Trophoblast cell (in vitro differentiated cells and primary cell): ENCODE data around the gene TBC1D22A.

Experiments used
- DNase-seq, 2 donors: peaks; one replicate each; pipeline ENCODE4 v3.0.0-alpha.2; 2016
- H2AFZ ChIP-seq: 2 replicates; pipeline ENCODE4 v1.6.1; 2013; ENCODE audit warnings: low read length, moderate library complexity, mild to moderate bottlenecking; ENCODE audit not compliant: insufficient read depth, poor library complexity
- H2AK5ac ChIP-seq: 2 replicates; pipeline ENCODE4 v1.6.1; 2013; ENCODE audit warnings: mild to moderate bottlenecking, low read length
- H2BK120ac ChIP-seq: 2 replicates; pipeline ENCODE4 v1.6.1; 2013; ENCODE audit warnings: low read length, mild to moderate bottlenecking, moderate library complexity; ENCODE audit not compliant: insufficient read depth, poor library complexity
- H2BK12ac ChIP-seq: 2 replicates; pipeline ENCODE4 v1.6.1; 2013; ENCODE audit warnings: mild to moderate bottlenecking, low read length, moderate library complexity
- H2BK5ac ChIP-seq: 2 replicates; pipeline ENCODE4 v1.6.1; 2013; ENCODE audit warnings: low read length, low read depth, moderate library complexity, mild to moderate bottlenecking; ENCODE audit not compliant: poor library complexity
- H3K14ac ChIP-seq: 2 replicates; pipeline ENCODE4 v1.6.1; 2013; ENCODE audit warnings: mild to moderate bottlenecking, low read length
- H3K18ac ChIP-seq: 2 replicates; pipeline ENCODE4 v1.6.1; 2013; ENCODE audit warnings: mild to moderate bottlenecking, low read length
- H3K23ac ChIP-seq: 2 replicates; pipeline ENCODE4 v1.6.1; 2013; ENCODE audit warnings: low read length
- H3K27ac ChIP-seq: 2 replicates; pipeline ENCODE4 v1.5.1; 2013; ENCODE audit warnings: low read depth, mild to moderate bottlenecking, inconsistent platforms, low read length, moderate library complexity
- H3K27me3 ChIP-seq: 2 replicates; pipeline ENCODE4 v1.6.1; 2013; ENCODE audit warnings: inconsistent platforms, mild to moderate bottlenecking, low read length, moderate library complexity; ENCODE audit not compliant: insufficient read depth
- H3K36me3 ChIP-seq, 2 experiments: 1 replicate in 1 of 2; 2 replicates in 1 of 2; pipeline ENCODE4 v1.6.1; 2013; ENCODE audit warnings: low read length in 2 of 2, mild to moderate bottlenecking in 2 of 2, moderate library complexity in 1 of 2; ENCODE audit not compliant: insufficient read depth in 2 of 2, control insufficient read depth in 1 of 2
- H3K4ac ChIP-seq: 2 replicates; pipeline ENCODE4 v1.6.1; 2013; ENCODE audit warnings: low read depth, mild to moderate bottlenecking, low read length, moderate library complexity
- H3K4me1 ChIP-seq, 2 experiments: 1 replicate in 1 of 2; 2 replicates in 1 of 2; pipeline ENCODE4 v1.6.1; 2013; ENCODE audit warnings: low read length in 2 of 2, mild to moderate bottlenecking in 2 of 2, moderate library complexity in 1 of 2; ENCODE audit not compliant: insufficient read depth in 2 of 2, control insufficient read depth in 1 of 2
- H3K4me2 ChIP-seq: 2 replicates; pipeline ENCODE4 v1.6.1; 2013; ENCODE audit warnings: inconsistent platforms, mild to moderate bottlenecking, low read length, moderate library complexity
- H3K4me3 ChIP-seq: 2 replicates; pipeline ENCODE4 v1.5.1; 2013; ENCODE audit warnings: mild to moderate bottlenecking, low read depth, low read length, inconsistent platforms
- H3K79me1 ChIP-seq: one replicate; pipeline ENCODE4 v1.6.1; 2013; ENCODE audit warnings: low read length
- H3K79me2 ChIP-seq: 2 replicates; pipeline ENCODE4 v1.6.1; 2013; ENCODE audit warnings: low read length, mild to moderate bottlenecking; ENCODE audit not compliant: control insufficient read depth, insufficient read depth, poor library complexity
- H3K9ac ChIP-seq: 2 replicates; pipeline ENCODE4 v1.6.1; 2013; ENCODE audit warnings: mild to moderate bottlenecking, low read length
- H3K9me3 ChIP-seq: 2 replicates; pipeline ENCODE4 v1.6.1; 2013; ENCODE audit warnings: low read depth, mild to moderate bottlenecking, control low read depth, inconsistent platforms, low read length; ENCODE audit not compliant: insufficient read depth
- H4K12ac ChIP-seq: 2 replicates; pipeline ENCODE4 v1.6.1; 2013; ENCODE audit warnings: low read depth, mild to moderate bottlenecking, low read length, moderate library complexity
- H4K8ac ChIP-seq: 2 replicates; pipeline ENCODE4 v1.6.1; 2013; ENCODE audit warnings: low read depth, mild to moderate bottlenecking, low read length, moderate library complexity
- H4K91ac ChIP-seq: one replicate; pipeline ENCODE4 v1.6.1; 2013; ENCODE audit warnings: low read depth, mild to moderate bottlenecking, low read length, moderate library complexity
- WGBS: extraction: QIAGEN DNeasy Blood & Tissue Kit; methylation state at CpG from one replicate; pipeline ENCODE4 v1.1.7; 2013; ENCODE audit warnings: missing lambda C conversion rate; ENCODE audit not compliant: insufficient read length, insufficient coverage; ENCODE audit errors: extremely low coverage; 5-methylcytosine and 5-hydroxymethylcytosine counted together

The TBC1D22A gene

GRCh38 chr22:47121791-47122190, 359.3 kb downstream of the TBC1D22A start:
- Histone ChIP-seq H3K27me3 (no peaks in the 10 kb centered on the region), H3K9ac (no peak overlapping the region), H3K27ac (no peak overlapping the region), H4K8ac (no peak overlapping the region), H3K4me2 (no peak overlapping the region), H3K14ac (no peak overlapping the region), H2BK5ac (no peak overlapping the region), H3K36me3 (no peaks in the 10 kb centered on the region), H3K79me1 (no peaks in the 10 kb centered on the region), H4K91ac (no peak overlapping the region), H2BK120ac (no peak overlapping the region), H2BK12ac (no peak overlapping the region), H3K9me3 (no peaks in the 10 kb centered on the region), H3K79me2 (no peaks in the 10 kb centered on the region), H2AFZ (no peak overlapping the region), H3K23ac (no peak overlapping the region), H4K12ac (no peak overlapping the region), H3K4ac (no peak overlapping the region), H3K18ac (no peak overlapping the region), H3K4me1 (peaks cover 0 to 2% of the 10 kb centered on the region in 2 experiments), H2AK5ac (no peak overlapping the region), H3K4me3 (no peak overlapping the region)
- WGBS = no CpG with 5 or more reads among the region's 11 CpGs
- DNase-seq = no peak

- H3K23ac ChIP-seq = no peak overlapping the region
Observed at GRCh38 chr22:47122441-47123000, 360.1 kb downstream of the TBC1D22A start.

DNA sequence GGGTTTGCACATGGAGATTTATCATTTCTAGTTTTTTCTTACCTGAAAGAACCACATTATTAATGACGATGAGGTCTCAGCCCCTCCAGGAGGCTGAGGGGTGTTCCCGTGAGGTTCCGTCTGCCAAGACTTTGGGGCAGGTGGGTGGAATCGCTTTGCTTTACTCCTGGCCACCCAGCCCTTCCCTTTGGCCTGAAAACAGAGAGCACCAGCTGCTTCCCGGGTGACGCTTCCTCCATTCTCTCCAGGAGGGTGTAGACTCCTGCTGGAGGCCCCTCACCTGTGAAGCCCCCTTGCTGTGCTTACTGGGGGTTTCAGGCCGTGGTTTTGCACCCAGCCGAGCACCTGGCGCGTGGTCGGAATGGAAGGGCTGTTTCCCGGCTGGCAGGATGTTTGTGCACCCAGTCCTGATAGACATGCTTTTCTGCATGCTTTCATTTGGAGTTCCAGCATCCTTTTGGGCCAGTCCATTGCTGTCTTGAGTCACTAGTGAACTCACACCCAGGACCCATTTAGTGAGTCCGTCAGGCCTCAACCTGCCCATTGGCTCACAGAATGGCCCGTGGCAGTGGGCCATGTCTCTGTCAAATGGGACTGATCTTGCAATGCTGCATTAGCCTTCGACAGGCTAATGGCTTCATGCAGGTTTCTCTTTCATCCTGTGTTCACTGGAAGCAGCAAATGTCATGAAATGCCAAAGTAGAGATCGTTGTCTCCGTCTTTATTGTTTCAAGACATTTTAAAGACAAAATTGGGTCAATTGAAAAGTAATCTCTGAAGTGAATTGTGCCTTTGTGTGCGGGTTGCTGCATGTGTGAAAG, 360.8 kb downstream of the TBC1D22A start:
- WGBS = no CpG with 5 or more reads among the region's 18 CpGs

More at GRCh38 chr22:47122441-47123000, 360.1 kb downstream of the TBC1D22A start:
- Histone ChIP-seq H2BK12ac (no peak overlapping the region), H3K14ac (no peak overlapping the region), H3K79me1 (no peaks in the 10 kb centered on the region), H3K9ac (no peak overlapping the region), H2BK120ac (no peak overlapping the region), H4K91ac (no peak overlapping the region), H3K79me2 (no peaks in the 10 kb centered on the region), H3K4me1 (peaks cover 0 to 2% of the 10 kb centered on the region in 2 experiments), H4K12ac (no peak overlapping the region), H3K27ac (no peak overlapping the region), H3K9me3 (no peaks in the 10 kb centered on the region), H4K8ac (no peak overlapping the region), H3K4me2 (no peak overlapping the region), H3K4me3 (no peak overlapping the region), H3K4ac (no peak overlapping the region), H3K27me3 (no peaks in the 10 kb centered on the region), H3K18ac (no peak overlapping the region), H3K36me3 (no peaks in the 10 kb centered on the region), H2AFZ (no peak overlapping the region), H2BK5ac (no peak overlapping the region), H2AK5ac (no peak overlapping the region)
- DNase-seq = no peak
- no CpG with 5 or more reads among the region's 9 CpGs for WGBS

GRCh38 chr22:47123827-47124442, 361.5 kb downstream of the TBC1D22A start:
- no peak overlapping the region for H3K18ac ChIP-seq
- no peak overlapping the region for H2BK5ac ChIP-seq
- H3K27me3 ChIP-seq = no peaks in the 10 kb centered on the region
- H3K36me3 ChIP-seq = no peaks in the 10 kb centered on the region
- no peak overlapping the region for H2BK120ac ChIP-seq
- no peak overlapping the region for H3K4me2 ChIP-seq
- no peak overlapping the region for H2AFZ ChIP-seq
- no peaks in the 10 kb centered on the region for H3K79me2 ChIP-seq
- H3K4ac ChIP-seq = no peak overlapping the region
- WGBS = no CpG with 5 or more reads among the region's 16 CpGs
- no peak overlapping the region for H2BK12ac ChIP-seq
- no peak overlapping the region for H4K91ac ChIP-seq
- H3K9ac ChIP-seq = no peak overlapping the region
- no peak for DNase-seq
- no peaks in the 10 kb centered on the region for H3K79me1 ChIP-seq
- H3K4me3 ChIP-seq = no peak overlapping the region
- no peak overlapping the region for H3K14ac ChIP-seq
- H3K27ac ChIP-seq = no peak overlapping the region
- H2AK5ac ChIP-seq = no peak overlapping the region
- no peak overlapping the region for H3K23ac ChIP-seq
- H3K4me1 ChIP-seq = peaks cover 0 to 2% of the 10 kb centered on the region in 2 experiments
- no peak overlapping the region for H4K12ac ChIP-seq
- peaks cover 3% of the 10 kb centered on the region for H3K9me3 ChIP-seq
- H4K8ac ChIP-seq = no peak overlapping the region

More for the DNA sequence above, 360.8 kb downstream of the TBC1D22A start:
- no peaks in the 10 kb centered on the region for H3K27me3 ChIP-seq
- no peaks in the 10 kb centered on the region for H3K36me3 ChIP-seq
- no peak overlapping the region for H4K8ac ChIP-seq
- H3K4me1 ChIP-seq = peaks cover 0 to 2% of the 10 kb centered on the region in 2 experiments
- no peaks in the 10 kb centered on the region for H3K79me2 ChIP-seq
- no peak overlapping the region for H3K4ac ChIP-seq
- H2BK12ac ChIP-seq = no peak overlapping the region
- no peaks in the 10 kb centered on the region for H3K79me1 ChIP-seq
- no peak overlapping the region for H3K23ac ChIP-seq
- H2AFZ ChIP-seq = no peak overlapping the region
- no peak for DNase-seq
- no peak overlapping the region for H2BK5ac ChIP-seq
- H2BK120ac ChIP-seq = no peak overlapping the region
- H3K4me2 ChIP-seq = no peak overlapping the region
- H3K27ac ChIP-seq = no peak overlapping the region
- H3K18ac ChIP-seq = no peak overlapping the region
- no peaks in the 10 kb centered on the region for H3K9me3 ChIP-seq
- no peak overlapping the region for H4K91ac ChIP-seq
- H3K4me3 ChIP-seq = no peak overlapping the region
- no peak overlapping the region for H4K12ac ChIP-seq
- H2AK5ac ChIP-seq = no peak overlapping the region
- no peak overlapping the region for H3K9ac ChIP-seq
- no peak overlapping the region for H3K14ac ChIP-seq
